MM.1S (cell line): Measurements from ENCODE around the gene ATXN10.

Source experiments
- CTCF ChIP-seq: fragments of 300-600 bp; sonication (generic); IDR thresholded peaks from 2 replicates; pipeline ENCODE4 v1.5.1; 2016; ENCODE audit warnings: antibody characterized with exemption, low read length, mixed read lengths
- EZH2phosphoT487 ChIP-seq: fragments of 300-600 bp; sonication (generic); IDR thresholded peaks from 2 replicates; pipeline ENCODE4 v1.6.1; 2018; ENCODE audit warnings: antibody characterized with exemption, low read length

- no peak for TF ChIP-seq CTCF
- TF ChIP-seq EZH2phosphoT487, result no peak
These were observed 2.0 kb downstream of the ATXN10 start for GRCh38 chr22:45673482-45674175.
